Pons (tissue), 1 donor: Measurements from ENCODE around the gene DGKZ.
"Not testable (repeated sequence)": the region's sequence is repeated elsewhere in the genome, so short reads cannot be mapped to it uniquely, and the experiment has no call there.

ENCODE experiments used
- DNase-seq: peaks from one replicate; pipeline ENCODE4 v3.0.0-alpha.2; 2016; ENCODE audit warnings: low spot score

DGKZ gene

GRCh38 chr11:46346886-46347636, at the start of gene DGKZ:
Gene DGKZ (plus strand): TSS chr11:46347463. CDS start chr11:46347660, 197 bp downstream.
- DNase-seq: peak; percentile 73

- DNase-seq: no peak
Measured at GRCh38 chr11:46298699-46299433, 48.4 kb upstream of the DGKZ start.

- DNase-seq: no peak
Measured at GRCh38 chr11:46299451-46299961, 47.8 kb upstream of the DGKZ start.

- DNase-seq: no peak
Measured at GRCh38 chr11:46300270-46300669, 47.0 kb upstream of the DGKZ start.

- DNase-seq: no peak
Measured at GRCh38 chr11:46302866-46303265, 44.4 kb upstream of the DGKZ start.

- DNase-seq: not testable (repeated sequence)
Measured at GRCh38 chr11:46304036-46304435, 43.2 kb upstream of the DGKZ start.

- DNase-seq: no peak
Measured at GRCh38 chr11:46304605-46305179, 42.6 kb upstream of the DGKZ start.

- no peak for DNase-seq
Measured at GRCh38 chr11:46305295-46305694, 42.0 kb upstream of the DGKZ start.

- no peak for DNase-seq
Measured at GRCh38 chr11:46306296-46306853, 40.9 kb upstream of the DGKZ start.

GRCh38 chr11:46307369-46307768, 39.9 kb upstream of the DGKZ start:
- no peak for DNase-seq

- DNase-seq: no peak
Measured at GRCh38 chr11:46307785-46308341, 39.4 kb upstream of the DGKZ start.

GRCh38 chr11:46308631-46309419, 38.4 kb upstream of the DGKZ start:
- DNase-seq: peak; percentile 46

GRCh38 chr11:46309814-46310259, 37.4 kb upstream of the DGKZ start:
- DNase-seq: no peak

GRCh38 chr11:46315033-46315738, 32.1 kb upstream of the DGKZ start:
- no peak for DNase-seq

GRCh38 chr11:46315783-46316563, 31.3 kb upstream of the DGKZ start:
- no peak for DNase-seq

GRCh38 chr11:46319074-46319453, 28.2 kb upstream of the DGKZ start:
- DNase-seq: no peak

GRCh38 chr11:46321757-46322156, 25.5 kb upstream of the DGKZ start:
- no peak for DNase-seq

GRCh38 chr11:46322759-46323158, 24.5 kb upstream of the DGKZ start:
- DNase-seq: no peak

GRCh38 chr11:46326813-46327416, 20.3 kb upstream of the DGKZ start:
- no peak for DNase-seq
